ENCODE results near the gene AMH.
"Not testable (repeated sequence)": the region's sequence is repeated elsewhere in the genome, so short reads cannot be mapped to it uniquely, and the experiment has no call there.

The AMH gene

DNA sequence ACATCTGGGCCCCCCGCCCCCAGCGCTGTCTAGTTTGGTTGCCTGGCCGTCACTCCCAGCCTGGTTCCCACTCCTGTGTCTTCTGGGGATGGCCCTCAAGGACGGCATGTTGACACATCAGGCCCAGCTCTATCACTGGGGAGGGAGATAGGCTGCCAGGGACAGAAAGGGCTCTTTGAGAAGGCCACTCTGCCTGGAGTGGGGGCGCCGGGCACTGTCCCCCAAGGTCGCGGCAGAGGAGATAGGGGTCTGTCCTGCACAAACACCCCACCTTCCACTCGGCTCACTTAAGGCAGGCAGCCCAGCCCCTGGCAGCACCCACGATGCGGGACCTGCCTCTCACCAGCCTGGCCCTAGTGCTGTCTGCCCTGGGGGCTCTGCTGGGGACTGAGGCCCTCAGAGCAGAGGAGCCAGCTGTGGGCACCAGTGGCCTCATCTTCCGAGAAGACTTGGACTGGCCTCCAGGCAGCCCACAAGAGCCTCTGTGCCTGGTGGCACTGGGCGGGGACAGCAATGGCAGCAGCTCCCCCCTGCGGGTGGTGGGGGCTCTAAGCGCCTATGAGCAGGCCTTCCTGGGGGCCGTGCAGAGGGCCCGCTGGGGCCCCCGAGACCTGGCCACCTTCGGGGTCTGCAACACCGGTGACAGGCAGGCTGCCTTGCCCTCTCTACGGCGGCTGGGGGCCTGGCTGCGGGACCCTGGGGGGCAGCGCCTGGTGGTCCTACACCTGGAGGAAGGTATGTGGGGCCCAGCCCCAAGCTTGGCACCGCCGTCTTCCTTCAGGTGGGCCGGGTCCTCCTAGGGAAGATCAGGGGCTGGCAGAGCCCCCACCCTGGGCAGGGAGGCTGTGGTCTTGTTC, at the start of gene AMH:
TSS of gene AMH (plus strand) at position 314 of the 857 bp plus-strand sequence. CDS start at position 324, 10 bp downstream.
- no peak for DNase-seq

DNA sequence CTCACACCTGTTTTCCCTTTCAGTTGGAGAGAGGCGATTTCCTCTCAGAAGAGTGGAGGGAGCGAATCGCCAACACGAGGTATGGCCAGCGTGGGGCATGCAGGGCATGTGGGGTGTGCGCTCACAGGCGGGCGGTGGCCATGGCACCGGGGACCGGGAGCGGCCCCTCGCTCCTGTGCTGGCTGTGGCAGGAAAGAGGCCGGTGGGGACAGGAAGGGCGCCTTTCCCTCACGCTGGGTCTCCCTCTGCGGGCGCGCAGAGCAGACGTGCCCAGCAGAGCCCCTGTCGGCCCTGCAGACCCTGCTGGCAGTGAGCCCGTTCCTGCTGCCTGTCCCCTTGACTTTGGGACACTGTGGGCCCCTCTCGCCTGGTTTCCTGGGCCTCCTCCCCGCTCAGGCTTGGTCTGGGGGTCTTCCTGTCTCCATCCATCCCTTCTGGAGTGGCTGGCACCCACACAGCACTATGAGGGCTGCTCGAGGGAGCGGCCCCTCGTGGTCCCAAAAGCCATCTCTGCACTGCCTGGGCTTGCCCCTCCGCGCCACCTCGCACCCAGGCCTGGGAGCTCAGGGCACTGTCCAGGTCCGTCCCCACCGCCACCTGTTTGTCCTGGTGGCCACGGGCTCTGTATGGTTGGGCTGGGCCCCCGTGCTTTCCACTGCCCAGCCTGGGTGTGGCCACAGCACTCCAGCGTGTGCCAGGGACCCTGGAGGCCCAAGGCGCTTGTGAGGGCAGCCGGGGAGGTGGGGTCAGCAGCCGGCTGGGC, 49.1 kb upstream of the AMH start:
- no peak for DNase-seq

DNA sequence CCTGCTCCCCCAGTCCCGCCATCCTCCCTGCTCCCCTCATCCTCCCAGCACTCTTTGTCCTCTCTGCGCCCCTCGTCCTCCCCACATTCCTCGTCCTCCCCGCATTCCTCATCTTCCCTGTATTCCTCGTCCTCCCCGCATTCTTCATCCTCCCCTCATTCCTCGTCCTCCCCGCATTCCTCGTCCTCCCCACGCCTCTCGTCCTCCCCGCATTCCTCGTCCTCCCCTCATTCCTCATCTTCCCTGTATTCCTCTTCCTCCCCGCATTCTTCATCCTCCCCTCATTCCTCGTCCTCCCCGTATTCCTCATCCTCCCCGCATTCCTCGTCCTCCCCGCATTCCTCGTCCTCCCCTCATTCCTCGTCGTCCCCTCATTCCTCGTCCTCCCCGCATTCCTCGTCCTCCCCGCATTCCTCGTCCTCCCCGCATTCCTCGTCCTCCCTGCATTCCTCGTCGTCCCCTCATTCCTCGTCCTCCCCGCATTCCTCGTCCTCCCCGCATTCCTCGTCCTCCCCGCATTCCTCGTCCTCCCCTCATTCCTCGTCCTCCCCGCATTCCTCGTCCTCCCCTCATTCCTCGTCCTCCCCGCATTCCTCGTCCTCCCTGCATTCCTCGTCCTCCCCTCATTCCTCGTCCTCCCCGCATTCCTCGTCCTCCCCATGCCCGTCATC, 48.4 kb upstream of the AMH start:
- not testable (repeated sequence) for DNase-seq

DNA sequence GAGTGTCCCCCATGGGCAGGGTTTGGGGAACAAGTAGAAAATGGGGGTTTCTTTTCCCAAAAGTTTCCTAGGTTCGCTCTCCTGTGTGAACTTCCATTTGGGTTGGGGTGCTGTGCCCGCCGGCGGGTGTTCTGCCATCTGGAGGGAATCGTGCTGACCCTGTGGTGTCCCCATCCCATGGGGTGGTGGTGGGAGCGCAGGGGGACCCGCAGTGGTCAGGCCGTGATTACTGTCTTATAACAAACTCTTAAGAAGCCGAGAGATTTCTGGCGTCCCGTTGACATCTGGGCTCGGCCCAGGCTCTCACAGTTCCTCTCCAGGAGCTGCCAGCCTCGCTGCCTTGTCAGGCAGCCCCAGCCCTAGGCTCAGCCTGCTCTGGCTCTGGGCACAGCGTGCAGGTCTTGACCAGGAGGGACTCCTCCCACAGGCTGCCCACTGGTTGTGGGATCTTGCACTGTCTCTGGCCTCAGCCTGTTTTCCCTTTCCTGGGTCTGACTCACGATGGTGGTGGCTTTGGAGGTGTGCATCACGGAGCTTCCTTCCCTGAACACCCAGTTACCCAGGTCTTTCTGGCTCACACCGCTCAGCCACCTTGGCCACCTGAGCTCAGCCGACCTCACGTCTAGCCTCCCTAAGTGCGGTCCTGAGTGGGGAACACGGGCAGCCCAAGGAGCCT, 47.5 kb upstream of the AMH start:
- no peak for DNase-seq

DNA sequence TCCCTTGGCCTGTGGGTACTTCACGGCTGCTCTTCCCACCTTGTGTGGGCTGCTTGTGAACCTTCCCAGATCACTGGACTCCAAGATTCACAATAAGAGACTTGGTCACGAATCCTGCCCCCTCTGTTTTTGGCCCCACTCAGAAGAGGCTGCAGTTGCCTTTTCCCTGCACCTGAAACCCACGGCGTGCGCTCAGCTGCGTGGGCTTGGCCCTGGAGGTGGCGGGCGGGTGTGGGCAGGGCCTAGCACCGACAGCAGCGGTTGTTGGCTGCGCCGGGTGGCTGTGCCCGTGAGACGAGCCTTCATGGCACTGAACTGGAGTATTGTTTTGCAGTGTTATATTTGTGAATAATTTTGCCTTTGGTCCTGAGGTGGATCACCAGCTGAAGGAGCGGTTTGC, 46.8 kb upstream of the AMH start:
- no peak for DNase-seq

DNA sequence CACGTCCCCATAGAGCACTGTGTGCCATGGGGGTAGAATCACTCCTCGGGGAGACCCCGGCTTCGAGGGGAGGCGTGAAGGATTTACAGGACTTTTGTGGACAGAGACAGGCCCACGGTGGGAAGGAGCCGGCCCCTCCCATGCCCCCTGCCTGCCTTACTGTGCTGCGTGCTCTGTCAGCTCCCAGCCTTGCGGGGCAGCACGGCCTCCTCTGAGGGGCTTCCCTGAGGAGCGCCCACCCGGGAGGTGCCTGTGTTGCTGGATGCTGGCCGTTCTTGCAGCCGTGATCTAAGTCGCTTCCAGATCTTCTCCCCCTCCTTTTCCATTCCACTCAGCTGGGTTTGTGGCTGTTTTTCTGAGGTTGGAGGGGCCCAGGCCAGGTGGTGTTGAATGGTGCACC, 42.1 kb upstream of the AMH start:
- DNase-seq: no peak

DNA sequence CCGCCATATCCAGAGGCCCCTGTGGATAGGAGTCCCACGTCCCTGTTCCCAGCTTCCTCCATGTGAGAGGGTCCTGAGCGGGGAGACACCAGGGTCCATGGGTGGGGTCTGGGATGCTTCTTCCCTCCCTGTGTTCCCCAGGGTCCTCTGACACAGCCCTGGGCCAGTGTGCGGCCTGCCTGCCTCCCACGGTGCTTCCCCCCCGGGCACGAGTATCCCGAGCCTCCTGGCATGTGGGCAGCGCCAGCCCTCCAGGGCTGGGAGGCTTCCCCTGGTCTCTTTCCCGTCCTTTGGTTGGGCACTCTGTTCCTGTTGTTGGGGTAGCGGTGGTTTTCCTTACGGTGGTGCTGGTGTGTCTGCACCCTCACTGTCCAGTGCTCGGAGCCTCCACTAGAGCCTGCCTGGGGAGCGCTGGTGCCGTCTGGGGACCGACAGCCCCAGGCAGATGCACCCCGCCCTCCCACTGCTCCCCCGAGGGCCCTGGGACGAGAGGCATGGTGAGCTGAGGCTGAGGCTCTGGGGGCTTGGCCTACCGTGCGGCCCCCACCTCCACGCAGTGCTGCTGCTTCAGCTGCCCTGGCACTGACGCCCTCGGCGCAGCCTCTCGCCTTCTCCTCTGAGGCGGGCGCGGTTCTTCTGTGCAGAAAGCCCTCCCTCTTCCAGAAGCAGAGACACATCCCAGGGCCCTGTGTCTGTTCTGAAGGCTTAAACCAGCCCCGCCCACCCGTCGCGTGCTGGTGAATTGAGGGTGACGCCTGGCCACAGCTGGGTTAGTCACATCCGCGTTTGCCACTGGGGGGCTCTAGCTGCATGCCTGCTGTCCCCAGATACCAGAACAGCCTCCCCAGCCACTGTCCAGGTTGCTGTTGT, 40.9 kb upstream of the AMH start:
- no peak for DNase-seq

DNA sequence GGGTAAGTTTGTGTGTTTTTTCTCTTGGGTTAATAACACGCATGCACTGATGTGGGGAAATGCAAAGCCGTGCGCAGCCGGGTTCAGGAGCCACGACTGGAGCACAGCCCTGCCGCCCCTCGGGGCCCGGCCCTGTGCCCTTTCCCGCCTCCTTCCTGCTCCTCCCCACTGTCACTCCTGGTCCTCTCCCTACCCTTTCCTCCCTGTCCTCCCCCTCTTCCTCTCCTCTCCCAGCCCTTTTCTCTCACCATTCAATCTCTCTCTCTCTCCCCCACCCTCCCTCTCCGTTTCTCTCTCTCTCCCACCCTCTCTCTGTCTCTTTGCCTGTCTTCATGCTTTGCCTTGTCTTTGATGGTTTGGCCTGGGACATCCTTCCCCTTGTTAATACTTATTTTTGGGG, 40.1 kb upstream of the AMH start:
- DNase-seq: no peak

DNA sequence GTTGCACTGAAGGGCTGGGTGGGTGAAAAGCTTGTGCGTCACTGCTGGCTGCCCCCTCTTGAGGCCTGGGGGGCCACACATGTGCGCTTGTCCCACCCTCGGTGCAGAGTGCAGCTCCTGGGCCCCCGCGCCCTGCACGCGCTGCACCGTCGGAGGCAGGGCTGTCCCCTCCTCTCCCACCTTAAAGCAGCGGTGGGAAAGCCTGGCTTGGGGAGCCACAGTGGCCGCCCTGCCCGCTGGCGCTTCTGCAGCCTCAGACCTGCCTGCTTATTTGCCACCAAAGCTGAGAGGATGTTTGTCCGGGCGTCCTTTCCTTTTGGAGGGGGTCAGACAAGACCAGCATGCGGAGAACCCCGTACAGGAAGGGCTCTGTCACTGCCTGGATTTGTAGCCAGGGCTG, 39.7 kb upstream of the AMH start:
- no peak for DNase-seq

DNA sequence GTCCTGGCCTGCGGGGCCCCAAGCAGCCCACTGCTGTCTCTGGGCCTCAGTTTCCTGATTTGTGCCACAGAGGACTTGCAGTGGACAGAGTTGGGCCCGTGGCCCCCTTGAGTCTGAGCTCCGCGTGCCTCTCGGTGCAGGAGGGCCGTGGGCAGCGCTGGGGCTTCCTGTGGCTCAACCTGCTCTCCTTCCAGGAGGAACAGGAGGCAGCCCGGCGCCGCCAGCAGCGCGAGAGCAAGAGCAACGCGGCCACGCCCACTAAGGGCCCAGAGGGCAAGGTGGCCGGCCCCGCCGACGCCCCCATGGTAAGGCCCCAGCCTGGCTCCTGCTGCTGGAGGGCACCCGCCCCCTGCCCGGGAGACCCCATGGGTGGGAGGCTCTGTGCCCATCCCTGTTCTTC, 38.9 kb upstream of the AMH start:
- DNase-seq: no peak

DNA sequence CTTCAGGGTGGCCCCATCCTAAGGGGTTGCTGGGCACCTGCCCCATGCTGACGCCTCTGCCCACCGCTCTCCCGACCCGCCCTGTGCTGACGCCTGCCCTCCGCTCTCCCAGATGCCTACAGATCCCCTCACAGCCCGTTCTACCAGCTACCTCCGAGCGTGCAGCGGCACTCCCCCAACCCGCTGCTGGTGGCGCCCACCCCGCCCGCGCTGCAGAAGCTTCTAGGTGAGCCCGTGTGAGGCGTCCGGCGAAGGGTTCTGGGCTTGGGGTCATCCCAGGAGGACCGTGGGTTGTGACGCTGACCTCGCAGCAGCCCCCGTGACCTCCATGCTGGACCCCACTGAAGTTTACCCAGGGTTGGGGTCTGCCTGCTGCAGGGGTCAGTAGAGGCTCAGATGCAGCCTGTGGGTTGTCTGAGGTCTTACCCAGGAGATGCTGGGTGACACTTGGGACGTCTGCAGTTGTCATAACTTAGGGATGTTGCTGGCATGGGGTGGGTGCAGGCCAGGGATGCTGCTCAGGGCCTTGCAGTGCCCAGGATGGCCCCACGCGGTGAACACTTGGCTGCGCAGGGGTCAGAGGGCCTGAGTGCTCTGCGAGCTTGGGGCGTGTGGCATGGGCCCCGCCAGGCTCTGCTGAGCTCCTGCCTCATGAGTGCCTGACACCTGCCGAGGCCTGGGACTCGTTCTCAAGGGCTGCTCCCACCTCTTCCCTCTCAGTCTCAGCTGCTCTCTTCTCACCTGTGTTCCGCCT, 38.0 kb upstream of the AMH start:
- no peak for DNase-seq

DNA sequence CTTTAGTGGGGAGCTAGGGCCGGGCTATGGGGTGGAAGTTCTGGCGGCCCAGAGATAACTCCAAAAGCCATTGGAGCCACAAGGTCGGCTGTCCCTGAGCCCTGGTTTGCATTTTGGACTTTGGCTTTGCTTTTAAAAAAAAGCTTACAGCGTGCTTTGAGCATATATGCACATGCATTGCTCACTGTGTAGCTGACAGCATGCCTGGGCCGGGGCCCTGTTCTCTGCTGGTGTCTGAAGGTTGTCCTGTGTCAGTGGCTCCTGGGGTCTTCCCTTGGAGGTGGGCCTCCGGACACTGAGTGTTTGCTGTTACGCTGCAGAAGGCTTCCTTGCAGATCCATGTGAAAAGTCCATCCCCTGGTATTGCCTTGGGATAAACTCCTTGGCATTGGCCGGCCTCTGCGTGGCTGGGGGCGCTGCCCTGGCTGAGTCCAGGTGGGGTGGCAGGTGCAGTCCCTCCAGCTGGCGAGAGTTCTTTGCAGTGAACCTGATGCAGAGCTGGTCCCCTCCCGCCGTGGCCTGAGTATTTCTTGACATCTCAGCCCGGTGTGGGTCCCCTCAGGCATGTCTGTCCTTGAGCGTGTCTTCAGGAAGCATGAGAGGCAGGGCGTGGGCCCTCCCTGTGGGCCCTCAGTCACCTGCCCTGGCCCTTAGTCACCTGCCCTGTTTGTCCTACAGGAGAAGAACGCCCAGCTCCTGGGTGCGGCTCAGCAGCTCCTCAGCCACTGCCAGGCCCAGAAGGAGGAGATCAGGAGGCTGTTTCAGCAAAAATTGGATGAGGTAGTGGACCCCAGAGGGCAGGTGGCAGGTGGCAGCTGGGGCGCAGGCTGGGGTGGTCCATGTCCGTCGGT, 36.0 kb upstream of the AMH start:
- DNase-seq: no peak

DNA sequence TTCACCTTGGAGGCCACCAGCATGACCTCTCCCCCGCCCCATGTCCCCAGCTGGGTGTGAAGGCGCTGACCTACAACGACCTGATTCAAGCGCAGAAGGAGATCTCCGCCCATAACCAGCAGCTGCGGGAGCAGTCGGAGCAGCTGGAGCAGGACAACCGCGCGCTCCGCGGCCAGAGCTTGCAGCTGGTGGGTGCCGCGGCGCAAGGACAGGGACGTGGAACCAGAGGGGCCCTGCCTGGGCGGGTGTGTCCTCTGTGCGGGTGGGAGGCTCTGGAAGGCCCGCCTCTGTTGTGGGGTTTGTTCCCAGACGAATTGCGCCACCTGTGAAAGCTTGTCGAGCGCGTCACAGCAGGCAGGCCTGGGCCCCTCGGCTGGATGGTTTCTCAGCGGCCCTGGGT, 35.3 kb upstream of the AMH start:
- DNase-seq: no peak

DNA sequence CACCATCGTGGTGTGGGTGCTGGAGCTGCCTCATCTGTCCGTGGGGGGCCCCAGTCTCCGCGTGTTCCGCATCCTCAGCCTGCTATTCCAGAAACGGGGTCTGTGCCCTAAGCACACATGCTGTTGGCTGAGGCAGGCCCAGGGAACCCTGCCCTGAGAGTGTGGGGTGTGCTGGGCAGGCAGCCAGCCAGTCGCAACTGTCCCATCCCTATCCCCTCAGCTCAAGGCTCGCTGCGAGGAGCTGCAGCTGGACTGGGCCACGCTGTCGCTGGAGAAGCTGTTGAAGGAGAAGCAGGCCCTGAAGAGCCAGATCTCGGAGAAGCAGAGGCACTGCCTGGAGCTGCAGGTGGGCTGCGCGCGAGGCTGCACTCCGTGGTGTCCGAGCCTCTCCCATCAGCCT, 34.9 kb upstream of the AMH start:
- no peak for DNase-seq

DNA sequence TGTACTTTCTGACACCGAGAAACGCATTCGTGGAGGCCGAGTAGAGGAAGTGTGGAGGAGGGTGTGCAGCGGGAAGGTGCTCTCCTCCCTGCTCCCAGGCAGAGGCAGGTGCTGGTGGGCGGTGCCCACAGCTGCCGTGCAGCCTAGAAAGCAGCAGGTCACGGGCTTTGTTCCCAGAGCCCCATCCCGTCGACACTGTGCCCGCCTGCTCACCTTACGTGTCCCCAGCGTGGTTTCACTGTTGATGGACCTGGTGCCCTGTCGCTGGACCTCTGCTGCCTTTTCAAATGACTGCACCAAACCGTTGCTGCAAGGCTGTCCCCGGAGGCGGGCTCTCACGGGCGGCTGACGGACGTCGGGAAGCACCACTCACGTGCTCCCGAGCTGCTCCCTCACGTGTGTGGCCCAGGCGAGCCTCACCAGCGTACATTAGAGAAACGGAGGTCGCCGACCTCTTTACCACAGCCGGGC, 33.8 kb upstream of the AMH start:
- DNase-seq: no peak

DNA sequence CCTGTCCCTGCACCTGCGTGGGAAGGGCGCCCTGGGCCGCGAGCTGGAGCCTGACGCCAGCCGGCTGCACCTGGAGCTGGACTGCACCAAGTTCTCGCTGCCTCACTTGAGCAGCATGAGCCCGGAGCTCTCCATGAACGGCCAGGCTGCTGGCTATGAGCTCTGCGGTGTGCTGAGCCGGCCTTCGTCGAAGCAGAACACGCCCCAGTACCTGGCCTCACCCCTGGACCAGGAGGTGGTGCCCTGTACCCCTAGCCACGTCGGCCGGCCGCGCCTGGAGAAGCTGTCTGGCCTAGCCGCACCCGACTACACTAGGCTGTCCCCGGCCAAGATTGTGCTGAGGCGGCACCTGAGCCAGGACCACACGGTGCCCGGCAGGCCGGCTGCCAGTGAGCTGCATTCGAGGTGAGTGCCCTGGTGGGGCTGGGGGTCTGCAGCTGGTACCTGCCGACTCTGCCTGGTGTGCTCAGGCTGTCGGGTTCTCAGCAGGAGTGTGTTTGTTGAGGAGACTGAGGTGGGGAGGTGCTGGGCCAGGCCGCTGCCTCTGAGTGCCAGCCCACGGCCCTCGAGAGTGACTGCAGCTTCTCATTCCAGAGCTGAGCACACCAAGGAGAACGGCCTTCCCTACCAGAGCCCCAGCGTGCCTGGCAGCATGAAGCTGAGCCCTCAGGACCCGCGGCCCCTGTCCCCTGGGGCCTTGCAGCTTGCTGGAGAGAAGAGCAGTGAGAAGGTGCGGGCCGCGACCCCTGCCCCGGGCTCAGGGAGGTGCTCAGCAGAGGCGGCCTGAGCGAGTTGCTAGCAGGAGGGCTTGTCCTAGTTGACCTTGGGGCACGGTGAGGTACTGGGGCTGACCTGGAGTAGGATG, 32.5 kb upstream of the AMH start:
- DNase-seq: no peak

DNA sequence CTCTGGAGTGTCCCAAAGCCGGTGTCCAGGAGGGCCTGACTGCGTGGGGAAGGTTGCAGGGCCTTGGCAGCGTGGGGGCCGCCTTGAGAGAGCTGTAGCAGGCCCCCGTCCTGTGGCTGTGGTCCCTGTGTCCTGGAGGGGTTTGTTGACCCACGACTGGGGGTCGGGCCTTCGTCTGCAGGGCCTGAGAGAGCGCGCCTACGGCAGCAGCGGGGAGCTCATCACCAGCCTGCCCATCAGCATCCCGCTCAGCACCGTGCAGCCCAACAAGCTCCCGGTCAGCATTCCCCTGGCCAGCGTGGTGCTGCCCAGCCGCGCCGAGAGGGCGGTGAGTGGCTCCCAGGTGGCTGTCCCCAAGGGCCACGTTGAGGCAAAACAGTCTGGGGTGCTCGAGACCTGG, 31.5 kb upstream of the AMH start:
- DNase-seq: no peak

DNA sequence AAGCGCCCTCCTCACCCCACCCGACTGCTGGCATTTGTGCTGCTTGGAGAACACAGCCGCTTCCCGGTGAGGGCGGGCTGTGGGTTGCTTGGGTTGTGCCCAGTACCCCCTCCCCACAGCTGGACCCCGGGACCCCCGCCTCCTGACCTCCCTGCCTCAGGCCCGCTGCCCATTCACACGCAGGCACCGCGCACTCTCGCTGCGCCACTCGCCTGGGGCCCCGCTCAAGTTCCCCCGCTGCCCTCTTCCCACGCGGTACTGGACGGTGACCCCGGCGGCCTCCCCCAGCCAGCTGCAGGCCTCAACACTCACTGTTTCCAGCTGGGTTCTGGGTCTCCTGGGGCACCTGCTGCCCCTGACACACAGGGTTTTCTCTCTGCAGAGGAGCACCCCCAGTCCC, 29.4 kb upstream of the AMH start:
- DNase-seq: no peak

DNA sequence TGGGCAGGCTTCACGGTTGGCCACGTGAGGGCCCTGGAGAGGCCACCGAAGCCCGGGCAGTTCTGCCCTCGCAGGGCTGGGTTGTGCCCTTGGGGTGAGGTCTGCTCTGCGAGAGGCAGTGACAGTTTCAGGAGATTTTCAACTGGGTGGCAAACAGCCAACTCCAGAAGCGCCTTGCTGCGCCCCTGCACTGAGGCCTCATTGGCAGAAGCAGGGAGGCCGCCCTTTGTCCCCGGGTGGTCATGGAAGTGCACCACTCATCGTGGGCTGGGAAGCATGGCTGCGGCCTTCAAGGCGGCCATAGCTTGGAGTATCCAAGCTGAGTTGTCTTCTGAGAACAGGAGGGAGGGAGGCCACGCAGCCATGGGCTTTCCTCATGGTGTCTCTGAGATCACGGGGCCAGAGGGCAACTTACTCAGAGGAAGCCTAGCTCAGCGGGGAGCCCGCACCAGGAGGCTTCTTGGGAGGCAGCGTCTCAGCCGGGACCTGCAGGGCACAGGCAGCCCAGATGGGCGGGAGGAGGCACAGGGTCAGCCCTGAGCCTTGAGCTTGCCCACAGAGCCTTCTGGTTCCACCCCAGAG, 27.8 kb upstream of the AMH start:
- no peak for DNase-seq
